K562 treated with DMSO at 1 percent for 48 hours (cell line): ENCODE results near the gene CMTM3. TPM values are rescaled to one million over a fixed set of nuclear protein-coding genes. Genes with fewer than 3 reads are reported as not detected.

ENCODE experiments used
- total RNA-seq: library from RNA; unstranded; fragments of 300-600 nt; gene quantifications from 2 replicates; pipeline ENCODE4 v1.2.3, GENCODE V29; 2022; ENCODE audit warnings: low replicate concordance; ENCODE audit errors: extremely low read depth

The CMTM3 gene, protein sequence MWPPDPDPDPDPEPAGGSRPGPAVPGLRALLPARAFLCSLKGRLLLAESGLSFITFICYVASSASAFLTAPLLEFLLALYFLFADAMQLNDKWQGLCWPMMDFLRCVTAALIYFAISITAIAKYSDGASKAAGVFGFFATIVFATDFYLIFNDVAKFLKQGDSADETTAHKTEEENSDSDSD
- not detected in 2 replicates for total RNA-seq

GRCh38 chr16:66604376-66605176 is at the start of gene CMTM3:
Gene CMTM3 (plus strand): TSS chr16:66604704. CDS start chr16:66604806, 102 bp downstream.

GRCh38 chr16:66566051-66566901 is 38.2 kb upstream of the CMTM3 start, which contains the start of gene CMTM1:
Gene CMTM1 (plus strand): TSS chr16:66566439. CDS start chr16:66566514, 75 bp downstream.

DNA sequence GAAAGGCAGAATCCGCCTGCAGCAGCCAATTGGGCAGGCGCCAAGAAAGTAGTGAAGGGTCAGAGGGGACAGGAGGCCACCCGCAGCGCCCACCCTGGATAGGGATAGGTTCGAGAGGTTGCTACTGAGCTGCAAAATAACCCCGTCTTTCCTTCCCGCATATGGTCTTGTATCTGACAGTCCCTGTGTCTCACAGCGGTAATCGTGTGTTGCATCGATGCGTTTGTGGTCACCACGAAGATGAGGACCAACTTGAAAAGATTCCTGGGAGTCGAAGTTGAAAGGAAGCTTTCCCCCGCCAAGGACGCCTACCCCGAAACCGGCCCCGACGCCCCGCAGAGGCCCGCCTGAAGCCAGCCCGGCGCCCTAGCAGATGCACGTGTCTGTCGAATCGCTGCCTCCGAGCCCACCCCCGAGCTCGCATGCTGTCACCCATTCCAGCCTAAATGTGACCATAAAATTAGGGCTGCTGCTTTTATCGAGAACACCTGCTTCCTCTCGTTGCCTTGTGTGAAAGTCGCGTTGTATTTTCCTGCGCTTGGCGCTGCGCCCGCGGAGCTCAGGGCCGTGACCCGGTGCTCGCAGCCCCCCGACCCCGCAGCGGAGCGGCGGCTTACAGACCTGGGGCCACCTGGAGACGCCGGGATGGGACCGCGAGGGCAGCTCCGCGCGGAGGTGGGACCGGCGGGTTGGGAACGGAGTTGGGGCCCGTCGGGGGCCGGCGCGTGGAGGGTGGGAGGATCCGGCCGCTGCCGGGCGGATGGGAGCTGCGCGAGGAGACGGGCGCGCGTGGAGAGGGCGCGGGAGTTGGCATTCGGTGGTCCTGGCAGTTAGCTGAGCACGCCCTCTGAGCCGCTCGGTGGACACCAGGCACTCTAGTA is 25.6 kb upstream of the CMTM3 start, which contains the start of gene CMTM2:
CMTM2 (plus strand) TSS at position 813 of the 881 bp plus-strand sequence. CDS start 145 bp downstream, outside the sequence.

Other genes with a start within 250 kb of the CMTM3 start
- not detected in 2 replicates for gene CDH5, start 238.0 kb upstream of the CMTM3 start, total RNA-seq
- gene BEAN1, start 177.4 kb upstream of the CMTM3 start, total RNA-seq = not detected in 2 replicates
- not detected in 2 replicates for gene TK2, start 54.6 kb upstream of the CMTM3 start, total RNA-seq
- not detected in 2 replicates for gene CKLF, start 52.1 kb upstream of the CMTM3 start, total RNA-seq
- gene CMTM1, start 38.3 kb upstream of the CMTM3 start, total RNA-seq = not detected in 2 replicates
- not detected in 2 replicates for gene CMTM2, start 25.2 kb upstream of the CMTM3 start, total RNA-seq
- not detected in 2 replicates for gene CMTM4, start 92.0 kb downstream of the CMTM3 start, total RNA-seq
- gene DYNC1LI2, start 146.9 kb downstream of the CMTM3 start, total RNA-seq = not detected in 2 replicates
- gene TERB1, start 196.9 kb downstream of the CMTM3 start, total RNA-seq = not detected in 2 replicates
- gene NAE1, start 226.3 kb downstream of the CMTM3 start, total RNA-seq = not detected in 2 replicates
- not detected in 2 replicates for gene CA7, start 239.7 kb downstream of the CMTM3 start, total RNA-seq